Measurements from ENCODE around the gene ZNF692.
A peak's percentile ranks its signal among the peaks of the same experiment; 100 is the strongest.

Gene ZNF692

DNA sequence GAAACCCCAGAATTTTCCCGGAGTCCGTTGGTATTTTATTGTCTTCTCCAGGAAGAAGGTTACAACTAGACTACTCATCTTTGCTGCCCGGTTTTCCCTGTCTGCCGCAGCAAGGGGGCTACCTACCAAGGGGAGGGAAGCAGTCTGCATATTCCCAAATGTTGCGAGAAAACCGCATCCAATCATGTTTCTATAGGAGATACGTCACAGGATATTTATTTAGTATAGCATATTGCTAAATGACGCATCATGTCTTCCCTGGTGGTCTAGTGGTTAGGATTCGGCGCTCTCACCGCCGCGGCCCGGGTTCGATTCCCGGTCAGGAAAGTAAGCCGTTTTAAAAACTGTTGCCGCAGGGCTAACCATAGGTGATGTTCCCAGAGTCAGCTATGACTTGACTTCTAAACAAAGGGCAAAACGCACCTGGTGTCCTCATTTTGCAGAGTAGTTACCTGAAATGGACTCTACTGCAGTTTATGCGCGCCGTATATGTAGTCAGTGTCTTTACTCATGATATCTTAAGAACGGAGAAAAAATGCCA, 15.2 kb upstream of the ZNF692 start:
- peak overlapping the region; percentile 97 for H3K27ac ChIP-seq (ENCODE audit: low read length)
- H3K9ac ChIP-seq (ENCODE audit: low read length in 2 of 2), result peak overlapping the region; percentile 89 to 97
- H3K4me3 ChIP-seq (ENCODE audit: low read length in 2 of 2), result peak overlapping the region; percentile 85 to 88
- H3K36me3 ChIP-seq (ENCODE audit: control insufficient read depth in 2 of 2, insufficient read depth in 2 of 2, low read length in 2 of 2), result no peaks in the 10 kb centered on the region
- peaks cover 6% of the 10 kb centered on the region for H3K4me1 ChIP-seq (ENCODE audit: control insufficient read depth, insufficient read depth, low read length)
- no peaks in the 10 kb centered on the region for H3K27me3 ChIP-seq (ENCODE audit: control insufficient read depth in 1 of 2, insufficient read depth in 2 of 2, low read length in 2 of 2)
- no peaks in the 10 kb centered on the region for H3K9me3 ChIP-seq (ENCODE audit: control insufficient read depth in 2 of 2, low read length in 2 of 2)

DNA sequence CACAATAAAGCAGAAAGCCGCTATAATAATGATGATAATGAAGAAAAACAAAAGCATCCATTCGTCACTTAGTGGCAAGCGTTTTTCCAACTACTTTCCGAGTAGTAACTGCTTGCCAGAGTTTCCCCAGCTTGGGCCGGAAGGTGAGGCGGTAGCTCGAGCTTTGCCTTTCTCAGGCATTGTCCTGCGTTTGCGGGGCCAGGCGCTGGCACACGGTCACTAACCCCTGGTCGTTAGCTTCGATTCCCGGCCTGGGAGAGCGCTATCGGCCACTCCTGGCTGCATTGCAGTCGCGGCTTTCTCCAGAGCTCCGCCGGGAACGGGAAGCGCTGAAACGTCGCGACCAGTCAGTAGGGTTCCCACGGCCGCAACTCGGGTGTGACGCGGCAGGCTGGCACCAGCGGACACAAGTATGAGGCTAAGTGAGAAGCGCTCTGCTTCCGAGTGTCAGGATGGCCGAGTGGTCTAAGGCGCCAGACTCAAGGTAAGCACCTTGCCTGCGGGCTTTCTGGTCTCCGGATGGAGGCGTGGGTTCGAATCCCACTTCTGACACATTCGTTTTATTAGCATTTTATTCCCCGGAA, 14.6 kb upstream of the ZNF692 start:
- H3K27ac ChIP-seq (ENCODE audit: low read length), result peak overlapping the region; percentile 97
- H3K36me3 ChIP-seq (ENCODE audit: control insufficient read depth in 2 of 2, insufficient read depth in 2 of 2, low read length in 2 of 2), result no peaks in the 10 kb centered on the region
- no peaks in the 10 kb centered on the region for H3K9me3 ChIP-seq (ENCODE audit: control insufficient read depth in 2 of 2, low read length in 2 of 2)
- peak overlapping the region; percentile 85 to 88 for H3K4me3 ChIP-seq (ENCODE audit: low read length in 2 of 2)
- peak overlapping the region; percentile 89 to 97 for H3K9ac ChIP-seq (ENCODE audit: low read length in 2 of 2)
- H3K4me1 ChIP-seq (ENCODE audit: control insufficient read depth, insufficient read depth, low read length), result peaks cover 6% of the 10 kb centered on the region
- no peaks in the 10 kb centered on the region for H3K27me3 ChIP-seq (ENCODE audit: control insufficient read depth in 1 of 2, insufficient read depth in 2 of 2, low read length in 2 of 2)

- Histone ChIP-seq H3K27ac (ENCODE audit: low read length) (peak overlapping the region; percentile 97), H3K4me1 (ENCODE audit: control insufficient read depth, insufficient read depth, low read length) (peaks cover 7% of the 10 kb centered on the region), H3K36me3 (ENCODE audit: control insufficient read depth in 2 of 2, insufficient read depth in 2 of 2, low read length in 2 of 2) (no peaks in the 10 kb centered on the region), H3K27me3 (ENCODE audit: control insufficient read depth in 1 of 2, insufficient read depth in 2 of 2, low read length in 2 of 2) (no peaks in the 10 kb centered on the region), H3K9ac (ENCODE audit: low read length in 2 of 2) (peak overlapping the region; percentile 89 to 97), H3K4me3 (ENCODE audit: low read length in 2 of 2) (peak overlapping the region; percentile 85 to 88), H3K9me3 (ENCODE audit: control insufficient read depth in 2 of 2, low read length in 2 of 2) (no peaks in the 10 kb centered on the region)
Observed at GRCh38 chr1:248872752-248873408, 14.0 kb upstream of the ZNF692 start.

GRCh38 chr1:248871837-248872401, 13.0 kb upstream of the ZNF692 start:
- Histone ChIP-seq H3K27me3 (ENCODE audit: control insufficient read depth in 1 of 2, insufficient read depth in 2 of 2, low read length in 2 of 2) (no peaks in the 10 kb centered on the region), H3K36me3 (ENCODE audit: control insufficient read depth in 2 of 2, insufficient read depth in 2 of 2, low read length in 2 of 2) (no peaks in the 10 kb centered on the region), H3K9me3 (ENCODE audit: control insufficient read depth in 2 of 2, low read length in 2 of 2) (no peaks in the 10 kb centered on the region), H3K27ac (ENCODE audit: low read length) (no peak overlapping the region), H3K9ac (ENCODE audit: low read length in 2 of 2) (no peak overlapping the region), H3K4me1 (ENCODE audit: control insufficient read depth, insufficient read depth, low read length) (peaks cover 8% of the 10 kb centered on the region), H3K4me3 (ENCODE audit: low read length in 2 of 2) (no peak overlapping the region)

- H3K27ac ChIP-seq (ENCODE audit: low read length), result peak overlapping the region; percentile 31
- no peaks in the 10 kb centered on the region for H3K9me3 ChIP-seq (ENCODE audit: control insufficient read depth in 2 of 2, low read length in 2 of 2)
- H3K9ac ChIP-seq (ENCODE audit: low read length in 2 of 2), result peak overlapping the region; percentile 21 to 58
- no peaks in the 10 kb centered on the region for H3K27me3 ChIP-seq (ENCODE audit: control insufficient read depth in 1 of 2, insufficient read depth in 2 of 2, low read length in 2 of 2)
- peak overlapping the region; percentile 74 to 79 for H3K4me3 ChIP-seq (ENCODE audit: low read length in 2 of 2)
- H3K36me3 ChIP-seq (ENCODE audit: control insufficient read depth in 2 of 2, insufficient read depth in 2 of 2, low read length in 2 of 2), result no peaks in the 10 kb centered on the region
- H3K4me1 ChIP-seq (ENCODE audit: control insufficient read depth, insufficient read depth, low read length), result peaks cover 25% of the 10 kb centered on the region
Observed at GRCh38 chr1:248862998-248863881, 4.4 kb upstream of the ZNF692 start.

DNA sequence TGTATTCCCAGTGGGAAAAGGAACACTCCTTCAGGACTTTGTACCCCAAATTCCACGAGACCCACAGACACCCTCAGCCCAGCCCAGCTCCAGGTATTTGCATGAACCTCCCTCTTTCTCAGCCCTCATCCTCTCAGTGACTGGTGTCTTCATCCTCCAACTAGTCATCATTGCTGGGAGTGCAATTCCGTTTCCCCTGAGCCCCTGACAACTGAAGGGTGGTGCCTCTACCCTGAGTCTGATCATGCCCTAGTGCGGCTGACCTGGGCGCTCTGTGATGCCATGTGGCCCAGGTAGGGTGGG, 3.8 kb upstream of the ZNF692 start:
- H3K9ac ChIP-seq (ENCODE audit: low read length in 2 of 2), result peak overlapping the region; percentile 21 to 58
- H3K27ac ChIP-seq (ENCODE audit: low read length), result peak overlapping the region; percentile 31
- H3K4me3 ChIP-seq (ENCODE audit: low read length in 2 of 2), result peak overlapping the region; percentile 74 to 79
- no peaks in the 10 kb centered on the region for H3K36me3 ChIP-seq (ENCODE audit: control insufficient read depth in 2 of 2, insufficient read depth in 2 of 2, low read length in 2 of 2)
- H3K27me3 ChIP-seq (ENCODE audit: control insufficient read depth in 1 of 2, insufficient read depth in 2 of 2, low read length in 2 of 2), result no peaks in the 10 kb centered on the region
- H3K9me3 ChIP-seq (ENCODE audit: control insufficient read depth in 2 of 2, low read length in 2 of 2), result no peaks in the 10 kb centered on the region
- peaks cover 29% of the 10 kb centered on the region for H3K4me1 ChIP-seq (ENCODE audit: control insufficient read depth, insufficient read depth, low read length)

- no peak overlapping the region for H3K4me3 ChIP-seq (ENCODE audit: low read length in 2 of 2)
- no peak overlapping the region for H3K27ac ChIP-seq (ENCODE audit: low read length)
- no peaks in the 10 kb centered on the region for H3K36me3 ChIP-seq (ENCODE audit: control insufficient read depth in 2 of 2, insufficient read depth in 2 of 2, low read length in 2 of 2)
- no peaks in the 10 kb centered on the region for H3K27me3 ChIP-seq (ENCODE audit: control insufficient read depth in 1 of 2, insufficient read depth in 2 of 2, low read length in 2 of 2)
- peaks cover 34% of the 10 kb centered on the region for H3K4me1 ChIP-seq (ENCODE audit: control insufficient read depth, insufficient read depth, low read length)
- no peaks in the 10 kb centered on the region for H3K9me3 ChIP-seq (ENCODE audit: control insufficient read depth in 2 of 2, low read length in 2 of 2)
- H3K9ac ChIP-seq (ENCODE audit: low read length in 2 of 2), result no peak overlapping the region
Observed at GRCh38 chr1:248861616-248862015, 2.7 kb upstream of the ZNF692 start.

- H3K36me3 ChIP-seq (ENCODE audit: control insufficient read depth in 2 of 2, insufficient read depth in 2 of 2, low read length in 2 of 2), result peaks cover 0 to 4% of the 10 kb centered on the region in 2 donors
- peak overlapping the region in 1 of 2 donors; percentile 84 for H3K4me3 ChIP-seq (ENCODE audit: low read length in 2 of 2)
- no peaks in the 10 kb centered on the region for H3K27me3 ChIP-seq (ENCODE audit: control insufficient read depth in 1 of 2, insufficient read depth in 2 of 2, low read length in 2 of 2)
- peaks cover 36% of the 10 kb centered on the region for H3K4me1 ChIP-seq (ENCODE audit: control insufficient read depth, insufficient read depth, low read length)
- peak overlapping the region in 1 of 2 donors; percentile 94 for H3K9ac ChIP-seq (ENCODE audit: low read length in 2 of 2)
- peak overlapping the region; percentile 88 for H3K27ac ChIP-seq (ENCODE audit: low read length)
- H3K9me3 ChIP-seq (ENCODE audit: control insufficient read depth in 2 of 2, low read length in 2 of 2), result no peaks in the 10 kb centered on the region
Observed at GRCh38 chr1:248860007-248860406, 1.1 kb upstream of the ZNF692 start.

DNA sequence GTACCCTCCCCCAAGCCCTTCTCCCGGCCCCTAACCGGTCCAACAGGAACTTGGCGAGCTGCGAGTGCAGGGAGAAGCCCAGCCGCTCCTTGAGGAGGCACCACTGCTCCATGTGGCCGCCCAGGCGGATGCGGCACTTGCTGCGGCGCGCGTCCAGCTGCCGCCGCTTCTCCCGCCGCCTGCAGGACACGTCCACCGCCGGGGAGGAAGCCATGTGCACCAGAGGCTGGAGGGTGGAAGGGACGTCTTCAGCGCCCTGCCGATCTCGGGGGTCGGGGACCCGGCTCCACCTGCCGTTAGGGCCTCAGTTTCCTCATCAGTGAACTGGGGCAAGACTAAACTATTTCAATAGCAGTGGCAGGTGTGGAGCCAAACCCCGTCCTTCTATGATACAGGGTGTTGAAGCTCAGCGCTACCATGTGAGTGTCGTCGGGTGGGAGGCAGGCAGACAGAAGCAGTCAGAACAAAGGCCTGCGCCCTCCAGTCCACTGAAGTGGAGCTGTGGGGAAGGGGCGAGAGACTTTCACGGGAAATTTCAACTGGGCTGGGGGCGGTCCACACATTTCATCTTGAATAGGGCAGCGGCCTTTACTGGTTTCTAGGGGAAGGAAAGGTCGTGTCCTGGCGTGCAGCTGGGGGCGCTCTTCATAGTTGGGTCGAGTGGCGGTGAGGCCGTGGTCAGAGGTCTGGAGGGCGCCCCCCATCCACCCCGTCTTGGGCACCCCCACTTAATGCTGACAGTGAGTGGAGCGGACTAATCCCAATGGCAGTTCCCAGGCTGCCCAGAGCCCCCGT, 592 bp downstream of the ZNF692 start:
- Histone ChIP-seq H3K36me3 (ENCODE audit: control insufficient read depth in 2 of 2, insufficient read depth in 2 of 2, low read length in 2 of 2) (peaks cover 11 to 17% of the 10 kb centered on the region in 2 donors), H3K4me1 (ENCODE audit: control insufficient read depth, insufficient read depth, low read length) (peaks cover 30% of the 10 kb centered on the region), H3K9ac (ENCODE audit: low read length in 2 of 2) (peak overlapping the region; percentile 79 to 94), H3K9me3 (ENCODE audit: control insufficient read depth in 2 of 2, low read length in 2 of 2) (no peaks in the 10 kb centered on the region), H3K4me3 (ENCODE audit: low read length in 2 of 2) (peak overlapping the region; percentile 75 to 84), H3K27ac (ENCODE audit: low read length) (peak overlapping the region; percentile 88), H3K27me3 (ENCODE audit: control insufficient read depth in 1 of 2, insufficient read depth in 2 of 2, low read length in 2 of 2) (no peaks in the 10 kb centered on the region)

DNA sequence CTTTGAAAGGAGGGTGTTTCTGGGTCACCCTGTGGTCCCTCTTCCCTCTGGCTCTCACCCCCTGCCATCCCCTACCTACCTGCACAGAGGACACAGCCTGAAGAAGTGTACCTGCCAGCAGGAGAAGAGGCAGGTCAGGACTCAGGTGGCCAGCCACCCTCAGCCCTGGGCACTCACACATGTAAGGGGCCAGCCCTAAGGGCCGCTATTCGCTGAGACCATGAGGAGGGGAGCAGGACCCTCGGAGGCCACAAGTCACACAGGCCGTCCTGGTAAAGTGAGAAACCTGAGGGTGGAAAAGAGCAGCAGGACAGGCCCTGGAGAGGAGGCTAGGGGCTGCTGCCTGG, 1.2 kb downstream of the ZNF692 start:
- Histone ChIP-seq H3K36me3 (ENCODE audit: control insufficient read depth in 2 of 2, insufficient read depth in 2 of 2, low read length in 2 of 2) (peaks cover 11 to 19% of the 10 kb centered on the region in 2 donors), H3K27me3 (ENCODE audit: control insufficient read depth in 1 of 2, insufficient read depth in 2 of 2, low read length in 2 of 2) (no peaks in the 10 kb centered on the region), H3K27ac (ENCODE audit: low read length) (no peak overlapping the region), H3K9ac (ENCODE audit: low read length in 2 of 2) (peak overlapping the region; percentile 79 to 94), H3K4me3 (ENCODE audit: low read length in 2 of 2) (peak overlapping the region; percentile 75 to 84), H3K4me1 (ENCODE audit: control insufficient read depth, insufficient read depth, low read length) (peaks cover 24% of the 10 kb centered on the region), H3K9me3 (ENCODE audit: control insufficient read depth in 2 of 2, low read length in 2 of 2) (no peaks in the 10 kb centered on the region)
